PFSK-1 (cell line): ENCODE data around the gene KCP.

Experiments
- POLR2AphosphoS5 ChIP-seq: IDR thresholded peaks from 2 replicates; pipeline ENCODE4 v1.6.1; 2012; ENCODE audit warnings: low read depth, mild to moderate bottlenecking, control low read depth, low read length, moderate library complexity
- TAF1 ChIP-seq: IDR thresholded peaks from 2 replicates; pipeline ENCODE4 v1.6.1; 2012; ENCODE audit warnings: low read length, control low read depth, borderline replicate concordance; ENCODE audit not compliant: insufficient read depth

DNA sequence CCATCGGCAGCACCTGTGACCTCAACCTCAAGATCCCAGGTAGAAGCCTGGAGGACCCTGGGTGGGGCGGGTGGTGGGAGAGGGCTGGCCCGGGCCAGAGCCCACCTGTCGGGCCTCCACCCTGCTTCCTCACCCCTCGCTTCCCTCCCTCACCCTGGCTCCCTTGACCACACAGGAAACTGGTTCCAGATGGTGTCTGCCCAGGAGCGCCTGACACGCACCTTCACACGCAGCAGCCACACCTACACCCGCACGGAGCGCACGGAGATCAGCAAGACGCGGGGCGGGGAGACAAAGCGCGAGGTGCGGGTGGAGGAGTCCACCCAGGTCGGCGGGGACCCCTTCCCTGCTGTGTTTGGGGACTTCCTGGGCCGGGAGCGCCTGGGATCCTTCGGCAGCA lies 56.7 kb downstream of the KCP start:
- TF ChIP-seq POLR2AphosphoS5 (no peak), TAF1 (no peak)
